Body of pancreas (tissue), 4 donors: Measurements from ENCODE around the gene SETBP1. TPM values are rescaled to one million over a fixed set of nuclear protein-coding genes. Genes with fewer than 3 reads are reported as not detected.

Experiments used
- ATAC-seq: fragments of 150-250 bp; one replicate; pipeline ENCODE4 v1.9.1; 2016
- DNase-seq, 4 donors: peaks; one replicate each; pipeline ENCODE4 v3.0.0-alpha.2; 2019
- H3K27ac ChIP-seq, 4 donors: fragments of 200-600 bp; sonication (generic); 1 replicate in 3 of 4; 2 replicates in 1 of 4; pipeline versions ENCODE4 v1.5.1 to v1.6.1; 2016 to 2019; ENCODE audit warnings: mild to moderate bottlenecking in 1 of 4, mixed read lengths in 1 of 4, moderate library complexity in 1 of 4
- H3K27me3 ChIP-seq, 2 donors: fragments of 200-600 bp; sonication (generic); one replicate each; pipeline ENCODE4 v1.6.0; 2016; ENCODE audit warnings: mild to moderate bottlenecking in 1 of 2
- H3K36me3 ChIP-seq, 2 donors: fragments of 200-600 bp; sonication (generic); replicated peaks in 1 of 2; 2 replicates each; pipeline ENCODE4 v1.5.1; 2016; ENCODE audit warnings: low read depth in 2 of 2; ENCODE audit not compliant: insufficient read depth in 1 of 2
- H3K4me1 ChIP-seq: fragments of 200-600 bp; sonication (generic); one replicate; pipeline ENCODE4 v1.6.0; 2016
- H3K4me3 ChIP-seq, 2 donors: fragments of 200-600 bp; sonication (generic); 1 replicate in 1 of 2; 2 replicates in 1 of 2; pipeline ENCODE4 v1.5.1; 2016 to 2019
- H3K9me3 ChIP-seq, 3 donors: fragments of 200-600 bp; sonication (generic); 1 replicate in 2 of 3; 2 replicates in 1 of 3; pipeline ENCODE4 v1.5.1; 2016
- POLR2A ChIP-seq, 3 donors: fragments of 450-650 bp; IDR thresholded peaks; one replicate each; pipeline ENCODE4 v1.6.1; 2016; ENCODE audit warnings: antibody characterized with exemption in 3 of 3, mild to moderate bottlenecking in 2 of 3
- WGBS, 2 donors: methylation state at CpG; one replicate each; pipeline ENCODE4 v1.1.5; 2017; 5-methylcytosine and 5-hydroxymethylcytosine counted together
- intact Hi-C: fragments of 100-400 bp; cut with DNase I; formaldehyde crosslinking; loops from one replicate; pipeline ENCODE4 v1.15.1; 2023
- total RNA-seq, 2 donors: library from RNA; depleted of rRNA; stranded (reverse); fragments of >200 nt; gene quantifications; one replicate each; pipeline ENCODE4 v1.1.0, GENCODE V29; 2016
- TF ChIP-seq, protein P1 (sequence below), 7 experiments: fragments of 450-650 bp in 4 of 7; fragments of 200-600 bp in 3 of 7; sonication (generic) in 3 of 7; IDR thresholded peaks; one replicate each; pipeline ENCODE4 v1.5.1; 2016 to 2019; ENCODE audit warnings: antibody characterized with exemption in 7 of 7

The SETBP1 gene
- total RNA-seq, 2 donors from 2014 or later: 23.6 to 37.2 TPM

DNA sequence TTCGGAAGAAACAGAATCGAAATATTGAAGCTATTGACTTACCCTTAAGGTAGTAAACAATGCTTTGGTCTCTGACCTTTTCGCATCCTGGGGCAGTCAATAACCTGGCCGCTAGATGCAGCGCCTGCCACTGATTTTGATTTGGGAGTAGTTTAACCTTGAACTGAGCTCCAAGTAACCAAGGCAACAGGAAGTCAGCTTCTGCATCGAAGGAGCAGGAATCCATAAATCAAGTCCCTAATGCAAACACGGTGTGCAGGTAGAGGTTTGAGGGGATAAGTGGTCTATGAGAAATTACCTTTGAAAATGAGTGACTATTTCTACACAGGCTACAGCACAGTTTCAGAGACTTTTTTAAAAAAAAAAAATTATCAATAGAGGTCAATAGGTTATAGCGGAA is 353.5 kb downstream of the SETBP1 start:
- DNase-seq (no peak), ATAC-seq (no peak)
- WGBS, 2 donors: 78 to 84% methylated on average over 8 of the region's 8 CpGs
- TF ChIP-seq POLR2A (IDR thresholded peaks at IDR 0.05): no peak
- TF ChIP-seq, protein P1, sequence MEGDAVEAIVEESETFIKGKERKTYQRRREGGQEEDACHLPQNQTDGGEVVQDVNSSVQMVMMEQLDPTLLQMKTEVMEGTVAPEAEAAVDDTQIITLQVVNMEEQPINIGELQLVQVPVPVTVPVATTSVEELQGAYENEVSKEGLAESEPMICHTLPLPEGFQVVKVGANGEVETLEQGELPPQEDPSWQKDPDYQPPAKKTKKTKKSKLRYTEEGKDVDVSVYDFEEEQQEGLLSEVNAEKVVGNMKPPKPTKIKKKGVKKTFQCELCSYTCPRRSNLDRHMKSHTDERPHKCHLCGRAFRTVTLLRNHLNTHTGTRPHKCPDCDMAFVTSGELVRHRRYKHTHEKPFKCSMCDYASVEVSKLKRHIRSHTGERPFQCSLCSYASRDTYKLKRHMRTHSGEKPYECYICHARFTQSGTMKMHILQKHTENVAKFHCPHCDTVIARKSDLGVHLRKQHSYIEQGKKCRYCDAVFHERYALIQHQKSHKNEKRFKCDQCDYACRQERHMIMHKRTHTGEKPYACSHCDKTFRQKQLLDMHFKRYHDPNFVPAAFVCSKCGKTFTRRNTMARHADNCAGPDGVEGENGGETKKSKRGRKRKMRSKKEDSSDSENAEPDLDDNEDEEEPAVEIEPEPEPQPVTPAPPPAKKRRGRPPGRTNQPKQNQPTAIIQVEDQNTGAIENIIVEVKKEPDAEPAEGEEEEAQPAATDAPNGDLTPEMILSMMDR (IDR thresholded peaks at IDR 0.05): no peak
- H3K27ac ChIP-seq: no peak overlapping the region
- no peaks in the 10 kb centered on the region for H3K36me3 ChIP-seq
- H3K9me3 ChIP-seq: no peaks in the 10 kb centered on the region
- intact Hi-C loops: no loop called here
- no peaks in the 10 kb centered on the region for H3K27me3 ChIP-seq
- H3K4me1 ChIP-seq: no peaks in the 10 kb centered on the region
- H3K4me3 ChIP-seq: no peak overlapping the region

DNA sequence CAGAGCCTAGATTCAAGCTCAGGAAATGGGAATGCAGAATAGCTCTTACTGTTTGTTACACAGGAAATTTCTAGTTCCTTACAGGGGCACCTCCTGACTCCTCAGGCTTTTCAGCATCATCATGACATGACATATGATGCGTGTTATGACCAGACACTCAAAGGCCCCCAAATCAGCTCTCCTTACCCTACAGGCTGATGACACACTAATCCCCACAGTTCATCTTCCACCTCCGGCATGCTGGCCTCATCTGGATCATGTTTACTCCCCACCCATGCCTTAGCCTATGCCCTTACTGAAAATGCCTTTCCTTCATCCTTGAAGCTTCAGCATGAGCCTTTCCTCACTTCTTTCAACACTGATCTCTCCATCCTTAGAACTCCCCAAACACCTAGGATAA is 356.9 kb downstream of the SETBP1 start:
- TF ChIP-seq, protein P1 (IDR thresholded peaks at IDR 0.05): no peak
- TF ChIP-seq POLR2A (IDR thresholded peaks at IDR 0.05): no peak
- 92 to 97% methylated on average over 2 of the region's 2 CpGs for WGBS, 2 donors
- ATAC-seq (no peak), DNase-seq (no peak)
- Histone ChIP-seq H3K4me3 (no peak overlapping the region), H3K27ac (no peak overlapping the region), H3K9me3 (no peaks in the 10 kb centered on the region), H3K4me1 (no peaks in the 10 kb centered on the region), H3K36me3 (no peaks in the 10 kb centered on the region), H3K27me3 (no peaks in the 10 kb centered on the region)
- intact Hi-C loops: no loop called here

DNA sequence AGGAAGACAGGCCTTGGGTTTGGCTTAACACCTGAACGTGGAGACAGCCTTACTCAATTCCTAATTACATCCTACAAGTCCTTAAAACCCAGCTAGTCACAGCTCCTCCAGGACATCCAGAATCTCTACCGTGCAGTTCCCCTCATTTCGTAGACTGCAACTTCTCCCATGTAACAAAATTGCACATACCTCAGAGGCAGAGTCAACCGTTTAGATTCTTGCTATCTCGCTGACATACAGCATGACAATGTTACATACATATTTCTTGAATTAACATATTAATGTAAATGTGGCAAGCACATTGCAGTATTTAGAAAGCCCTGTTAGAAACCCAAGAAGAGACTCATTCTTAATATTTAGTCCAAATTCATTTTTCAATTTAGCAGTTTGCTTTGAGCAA is 358.7 kb downstream of the SETBP1 start:
- no peaks in the 10 kb centered on the region for H3K4me1 ChIP-seq
- H3K9me3 ChIP-seq: no peaks in the 10 kb centered on the region
- no peak for TF ChIP-seq POLR2A (IDR thresholded peaks at IDR 0.05)
- intact Hi-C loops: no loop called here
- H3K36me3 ChIP-seq: no peaks in the 10 kb centered on the region
- no peaks in the 10 kb centered on the region for H3K27me3 ChIP-seq
- ATAC-seq: no peak
- no peak overlapping the region for H3K27ac ChIP-seq
- no peak for DNase-seq
- WGBS, 2 donors: 92 to 95% methylated on average over 4 to 5 of the region's 5 CpGs
- no peak overlapping the region for H3K4me3 ChIP-seq

DNA sequence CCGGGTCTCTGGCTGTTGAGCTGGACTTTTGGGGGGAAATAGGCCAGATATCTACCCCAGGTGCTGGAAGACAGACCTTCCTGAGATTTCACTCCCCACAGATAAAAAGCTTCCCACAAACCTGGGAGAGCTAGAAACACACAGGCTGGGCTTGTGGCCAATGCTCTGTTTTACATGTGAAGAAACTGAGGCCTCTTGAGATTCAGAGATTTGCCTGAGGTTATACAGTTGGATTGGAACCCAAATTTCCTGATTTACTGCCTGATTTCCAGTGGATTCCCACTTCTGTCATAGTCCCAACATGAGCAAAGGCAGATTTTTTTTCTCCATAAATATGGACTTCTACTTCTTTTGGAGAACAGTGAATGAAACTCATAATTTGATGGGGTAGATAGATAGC is 360.2 kb downstream of the SETBP1 start:
- Histone ChIP-seq H3K27me3 (no peaks in the 10 kb centered on the region), H3K9me3 (no peaks in the 10 kb centered on the region), H3K4me1 (no peaks in the 10 kb centered on the region), H3K36me3 (no peaks in the 10 kb centered on the region), H3K4me3 (no peak overlapping the region), H3K27ac (no peak overlapping the region)
- WGBS, 2 donors: 85 to 100% methylated on average over 1 of the region's 1 CpG
- DNase-seq: no peak
- no peak for TF ChIP-seq POLR2A (IDR thresholded peaks at IDR 0.05)
- TF ChIP-seq, protein P1 (IDR thresholded peaks at IDR 0.05): no peak
- intact Hi-C loops: no loop called here
- no peak for ATAC-seq

DNA sequence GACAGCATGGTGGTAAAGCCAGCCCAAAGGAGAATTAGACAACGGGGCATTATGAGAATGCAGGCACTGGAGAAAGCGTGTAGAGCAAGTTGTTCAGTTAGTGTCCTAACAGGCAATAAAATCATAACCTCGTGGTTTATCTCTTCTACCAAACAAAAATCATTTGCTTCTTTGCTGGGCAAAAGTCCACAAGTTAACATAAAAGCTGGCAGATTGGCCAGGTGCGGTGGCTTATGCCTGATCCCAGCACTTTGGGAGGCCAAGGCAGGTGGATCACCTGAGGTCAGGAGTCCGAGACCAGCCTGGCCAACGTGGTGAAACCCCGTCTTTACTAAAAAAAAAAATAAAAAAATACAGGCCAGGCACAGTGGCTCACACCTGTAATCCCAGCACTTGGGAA is 364.1 kb downstream of the SETBP1 start:
- H3K9me3 ChIP-seq: no peaks in the 10 kb centered on the region
- H3K36me3 ChIP-seq: no peaks in the 10 kb centered on the region
- no peaks in the 10 kb centered on the region for H3K4me1 ChIP-seq
- no peak for TF ChIP-seq POLR2A (IDR thresholded peaks at IDR 0.05)
- TF ChIP-seq, protein P1 (IDR thresholded peaks at IDR 0.05): no peak
- no peak overlapping the region for H3K27ac ChIP-seq
- H3K4me3 ChIP-seq: no peak overlapping the region
- 67 to 76% methylated on average over 7 of the region's 7 CpGs for WGBS, 2 donors
- ATAC-seq: no peak
- no peak for DNase-seq
- intact Hi-C loops: no loop called here
- no peaks in the 10 kb centered on the region for H3K27me3 ChIP-seq
